Measurements from ENCODE around the gene COL9A1.

Gene COL9A1

DNA sequence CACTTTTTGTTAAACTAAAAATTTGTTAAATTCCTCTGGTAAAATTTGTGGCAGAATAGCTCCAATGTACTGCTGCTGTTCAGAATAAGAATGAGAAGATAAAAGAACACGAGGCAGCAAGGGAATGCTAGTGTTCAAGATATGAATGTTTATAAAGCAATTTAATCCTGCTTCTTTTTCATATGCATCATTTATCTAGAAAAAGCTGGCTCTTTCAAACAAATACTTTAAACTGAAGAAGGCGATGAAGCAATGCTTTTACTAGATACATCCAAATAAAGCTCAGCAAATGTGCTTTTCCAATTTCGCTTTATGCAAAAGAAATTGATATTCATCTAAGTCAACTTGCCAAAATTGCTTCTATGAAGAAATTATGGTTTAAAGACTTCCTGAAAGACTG is 66.5 kb downstream of the COL9A1 start:
- Mint-ChIP-seq H3K9me3 (no peaks in the 10 kb centered on the region), H3K27me3 (ENCODE audit: low read depth) (peaks cover 9% of the 10 kb centered on the region), H3K4me3 (no peak overlapping the region), H3K27ac (no peak overlapping the region), H3K36me3 (ENCODE audit: low read depth) (no peaks in the 10 kb centered on the region), H3K4me1 (ENCODE audit: low read depth) (no peaks in the 10 kb centered on the region)
- DNase-seq (ENCODE audit: low spot score), result no peak

DNA sequence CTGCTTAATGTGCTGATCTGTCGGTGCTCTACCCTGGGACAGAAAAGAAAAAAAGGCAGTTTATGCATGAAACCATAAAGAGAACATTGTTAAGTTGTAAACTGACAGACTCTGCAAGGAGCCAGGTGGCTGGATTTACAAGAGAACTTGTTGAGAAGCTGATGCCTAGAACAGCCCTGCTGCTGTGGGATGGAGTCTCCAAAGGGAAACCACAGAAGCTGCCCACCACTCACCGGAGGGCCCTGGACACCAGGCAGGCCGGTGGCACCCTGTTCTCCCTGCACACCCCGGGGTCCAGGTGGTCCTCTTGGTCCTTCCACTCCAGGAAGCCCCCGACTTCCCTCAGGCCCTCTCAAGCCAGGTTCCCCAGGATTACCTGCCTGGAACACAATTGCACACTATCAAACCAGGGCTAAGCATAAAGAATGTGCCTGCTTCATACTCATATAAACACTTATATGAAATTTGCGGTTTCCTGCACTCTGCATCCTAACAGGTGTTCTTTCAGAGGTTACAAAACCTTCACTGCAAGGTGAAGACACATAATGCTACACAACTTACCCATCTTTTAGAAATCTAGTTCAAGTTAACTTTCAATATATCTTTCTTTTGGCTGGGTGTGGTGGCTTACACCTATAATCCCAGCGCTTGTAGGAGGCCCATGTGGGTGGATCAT is 68.2 kb downstream of the COL9A1 start:
- peaks cover 16% of the 10 kb centered on the region for H3K27me3 Mint-ChIP-seq (ENCODE audit: low read depth)
- no peaks in the 10 kb centered on the region for H3K36me3 Mint-ChIP-seq (ENCODE audit: low read depth)
- no peak overlapping the region for H3K4me3 Mint-ChIP-seq
- H3K9me3 Mint-ChIP-seq, result no peaks in the 10 kb centered on the region
- DNase-seq (ENCODE audit: low spot score), result no peak
- no peak overlapping the region for H3K27ac Mint-ChIP-seq
- no peaks in the 10 kb centered on the region for H3K4me1 Mint-ChIP-seq (ENCODE audit: low read depth)

DNA sequence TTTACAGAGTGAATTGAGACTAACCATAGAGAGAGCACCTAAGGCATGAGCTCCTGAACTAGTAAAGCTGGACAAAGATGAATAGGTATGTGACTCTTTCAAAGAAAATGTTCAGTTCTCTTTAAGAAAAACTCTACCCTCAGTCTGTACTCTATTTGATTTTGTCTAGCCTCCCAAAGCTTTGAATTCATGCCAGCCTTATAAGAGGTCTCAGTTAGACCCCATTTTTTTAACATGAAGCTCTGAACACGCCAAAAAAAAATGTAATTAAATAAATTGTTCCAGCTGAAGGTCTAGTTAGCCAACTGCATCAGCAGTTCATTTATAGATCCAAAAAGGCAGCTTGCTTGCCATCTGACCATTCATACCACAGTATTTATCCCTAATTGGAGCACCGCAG is 71.6 kb downstream of the COL9A1 start:
- no peaks in the 10 kb centered on the region for H3K4me1 Mint-ChIP-seq (ENCODE audit: low read depth)

DNA sequence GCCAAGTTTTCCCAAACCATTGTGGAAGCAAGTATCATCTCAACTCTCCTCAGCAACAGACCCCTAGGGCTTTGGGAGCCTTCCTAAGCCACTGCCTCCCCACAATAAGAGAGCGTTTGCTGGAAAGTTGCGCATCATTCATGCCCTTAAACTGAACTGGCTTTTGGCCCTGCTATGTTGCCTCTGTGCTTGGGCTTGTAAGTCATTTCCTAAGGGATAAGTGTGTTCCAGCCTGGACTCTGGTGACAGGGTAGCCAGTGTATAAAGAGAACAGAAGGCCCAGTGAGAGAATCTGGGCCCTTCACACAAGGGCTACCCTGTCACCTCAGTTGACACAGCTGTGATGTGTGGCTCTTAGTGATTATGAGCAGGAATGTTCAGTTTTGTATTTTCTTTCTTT is 77.8 kb downstream of the COL9A1 start:
- Mint-ChIP-seq H3K9me3 (no peaks in the 10 kb centered on the region), H3K36me3 (ENCODE audit: low read depth) (no peaks in the 10 kb centered on the region)
- DNase-seq (ENCODE audit: low spot score), result no peak

More for the DNA sequence above, 71.6 kb downstream of the COL9A1 start:
- no peak for DNase-seq (ENCODE audit: low spot score)
- no peaks in the 10 kb centered on the region for H3K9me3 Mint-ChIP-seq
- H3K36me3 Mint-ChIP-seq (ENCODE audit: low read depth), result no peaks in the 10 kb centered on the region
- H3K27me3 Mint-ChIP-seq (ENCODE audit: low read depth), result peaks cover 14% of the 10 kb centered on the region
- H3K27ac Mint-ChIP-seq, result no peak overlapping the region
- no peak overlapping the region for H3K4me3 Mint-ChIP-seq

DNA sequence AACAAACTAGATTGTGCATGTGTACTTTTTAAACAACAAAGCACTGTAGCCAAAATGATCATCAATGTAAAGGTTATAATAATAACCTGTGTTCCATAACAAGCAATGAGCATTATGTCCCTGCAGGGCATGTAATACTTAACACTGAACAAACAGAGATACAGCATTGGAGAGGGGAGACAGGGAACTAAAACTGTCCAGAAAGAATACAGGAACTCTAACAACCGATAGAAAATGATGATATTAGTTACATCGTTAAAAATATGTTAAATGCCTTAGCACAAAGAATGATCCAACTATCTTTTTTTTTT is 80.5 kb downstream of the COL9A1 start:
- H3K27ac Mint-ChIP-seq, result no peak overlapping the region

More for the DNA sequence above, 77.8 kb downstream of the COL9A1 start:
- Mint-ChIP-seq H3K27me3 (ENCODE audit: low read depth) (peaks cover 7% of the 10 kb centered on the region), H3K27ac (no peak overlapping the region), H3K4me3 (no peak overlapping the region), H3K4me1 (ENCODE audit: low read depth) (no peaks in the 10 kb centered on the region)

DNA sequence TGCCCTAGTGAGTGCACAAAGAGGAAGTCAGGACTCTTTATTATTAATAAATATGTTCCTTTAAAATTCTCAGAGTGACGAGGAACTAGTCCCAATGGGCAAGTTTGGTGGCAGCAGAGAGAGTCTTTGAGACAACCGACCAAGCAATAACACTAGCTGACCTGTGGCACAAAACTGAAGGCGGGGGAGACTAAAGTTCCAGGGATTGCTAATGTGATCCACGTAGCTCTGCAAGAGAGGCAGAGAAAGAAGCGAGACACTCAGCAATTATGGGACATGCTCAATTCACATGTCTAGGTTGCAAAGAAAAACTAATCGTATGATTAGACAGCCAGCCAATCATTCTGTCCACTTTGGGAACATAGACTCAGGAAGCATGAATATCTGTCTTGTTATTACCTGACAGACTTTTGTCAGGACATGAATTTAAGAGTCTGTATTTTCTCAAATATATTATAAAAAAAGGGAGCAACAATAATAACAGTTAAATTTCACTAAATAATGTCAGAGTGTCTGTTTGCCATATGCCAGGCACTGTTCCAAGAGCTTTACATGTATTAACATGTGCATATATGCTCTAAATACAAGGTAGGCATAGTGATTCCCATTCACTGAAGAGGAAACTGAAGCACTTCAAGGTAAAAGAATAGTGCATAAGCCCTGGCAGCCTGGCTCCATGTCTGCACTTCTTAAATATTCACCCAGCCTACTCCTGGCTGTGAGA is 81.0 kb downstream of the COL9A1 start:
- peaks cover 3% of the 10 kb centered on the region for H3K27me3 Mint-ChIP-seq (ENCODE audit: low read depth)

More for the DNA sequence above, 80.5 kb downstream of the COL9A1 start:
- DNase-seq (ENCODE audit: low spot score), result no peak
- H3K36me3 Mint-ChIP-seq (ENCODE audit: low read depth), result no peaks in the 10 kb centered on the region
- H3K4me3 Mint-ChIP-seq, result no peak overlapping the region
- peaks cover 5% of the 10 kb centered on the region for H3K27me3 Mint-ChIP-seq (ENCODE audit: low read depth)
- no peaks in the 10 kb centered on the region for H3K9me3 Mint-ChIP-seq
- no peaks in the 10 kb centered on the region for H3K4me1 Mint-ChIP-seq (ENCODE audit: low read depth)

DNA sequence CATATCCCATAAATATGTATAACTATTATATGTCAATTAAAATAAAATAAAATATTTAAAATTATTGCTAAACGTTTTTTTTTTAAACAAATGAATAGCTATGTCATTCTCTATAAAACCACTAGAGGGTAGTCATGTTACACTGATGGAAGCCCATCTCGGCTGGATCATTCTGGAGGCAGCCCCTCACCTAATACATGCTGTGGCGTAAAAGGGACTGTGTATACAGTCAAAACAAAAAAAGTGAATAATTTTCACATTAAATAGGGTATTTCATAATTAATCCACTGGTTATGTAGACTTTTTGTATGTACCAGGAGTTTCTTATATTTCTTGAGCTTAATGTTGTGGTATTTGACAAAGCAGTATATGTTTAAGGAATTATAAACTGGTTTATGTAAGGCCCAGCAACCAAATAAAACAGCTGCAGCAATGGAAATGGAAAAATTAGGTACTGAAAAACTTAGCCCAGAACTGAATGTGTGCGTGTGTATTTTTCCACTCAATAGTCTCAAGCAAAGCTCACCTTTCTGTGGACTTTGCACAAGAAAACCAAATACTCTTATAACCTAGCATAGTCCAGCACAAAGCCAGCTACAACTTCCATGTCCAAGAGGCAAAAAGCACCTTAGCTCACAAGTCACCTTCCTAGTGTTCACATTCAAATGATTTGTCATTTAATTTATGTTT is 81.7 kb downstream of the COL9A1 start:
- Mint-ChIP-seq H3K27ac (no peak overlapping the region), H3K27me3 (ENCODE audit: low read depth) (peaks cover 3% of the 10 kb centered on the region)
- DNase-seq (ENCODE audit: low spot score), result no peak

More for the DNA sequence above, 81.0 kb downstream of the COL9A1 start:
- no peaks in the 10 kb centered on the region for H3K4me1 Mint-ChIP-seq (ENCODE audit: low read depth)
- H3K36me3 Mint-ChIP-seq (ENCODE audit: low read depth), result no peaks in the 10 kb centered on the region
- no peaks in the 10 kb centered on the region for H3K9me3 Mint-ChIP-seq
- H3K4me3 Mint-ChIP-seq, result no peak overlapping the region
- no peak overlapping the region for H3K27ac Mint-ChIP-seq
- DNase-seq (ENCODE audit: low spot score), result no peak

DNA sequence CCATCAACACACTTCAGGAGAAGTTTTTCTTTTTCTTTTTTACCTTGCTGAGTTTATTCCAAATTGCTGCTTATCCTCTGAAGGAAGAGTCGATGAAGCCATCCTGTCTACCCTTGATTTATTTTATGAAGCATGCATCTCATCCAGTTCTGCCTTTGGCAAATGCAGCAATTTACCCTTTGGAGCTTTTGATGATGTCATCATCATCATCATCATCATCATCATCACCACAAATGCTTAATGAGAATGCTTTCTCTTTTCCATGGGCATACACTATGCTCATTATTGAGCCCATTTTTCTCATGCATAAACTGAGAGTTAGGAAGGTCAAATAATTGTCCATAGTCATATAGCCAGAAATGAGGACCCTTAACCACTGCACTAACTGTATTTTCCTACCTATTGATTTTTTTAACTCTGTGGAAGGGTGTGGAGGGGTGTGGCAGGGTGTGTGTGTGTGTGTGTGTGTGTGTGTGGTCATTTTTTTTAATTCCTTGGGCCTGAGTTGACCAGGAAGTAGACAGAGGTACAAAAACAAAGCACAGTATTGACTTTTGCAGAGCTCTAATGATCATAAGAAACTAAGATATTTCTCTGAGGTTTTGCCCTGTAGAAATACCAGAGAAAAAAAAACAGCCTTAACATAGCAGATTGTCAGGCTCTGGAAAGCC is 82.8 kb downstream of the COL9A1 start:
- no peak overlapping the region for H3K4me3 Mint-ChIP-seq
- peaks cover 3% of the 10 kb centered on the region for H3K27me3 Mint-ChIP-seq (ENCODE audit: low read depth)
- no peaks in the 10 kb centered on the region for H3K36me3 Mint-ChIP-seq (ENCODE audit: low read depth)
- H3K27ac Mint-ChIP-seq, result no peak overlapping the region
- H3K4me1 Mint-ChIP-seq (ENCODE audit: low read depth), result no peaks in the 10 kb centered on the region
- no peak for DNase-seq (ENCODE audit: low spot score)
- H3K9me3 Mint-ChIP-seq, result no peaks in the 10 kb centered on the region

More for the DNA sequence above, 81.7 kb downstream of the COL9A1 start:
- H3K4me1 Mint-ChIP-seq (ENCODE audit: low read depth), result no peaks in the 10 kb centered on the region
- H3K36me3 Mint-ChIP-seq (ENCODE audit: low read depth), result no peaks in the 10 kb centered on the region
- H3K4me3 Mint-ChIP-seq, result no peak overlapping the region
- no peaks in the 10 kb centered on the region for H3K9me3 Mint-ChIP-seq

DNA sequence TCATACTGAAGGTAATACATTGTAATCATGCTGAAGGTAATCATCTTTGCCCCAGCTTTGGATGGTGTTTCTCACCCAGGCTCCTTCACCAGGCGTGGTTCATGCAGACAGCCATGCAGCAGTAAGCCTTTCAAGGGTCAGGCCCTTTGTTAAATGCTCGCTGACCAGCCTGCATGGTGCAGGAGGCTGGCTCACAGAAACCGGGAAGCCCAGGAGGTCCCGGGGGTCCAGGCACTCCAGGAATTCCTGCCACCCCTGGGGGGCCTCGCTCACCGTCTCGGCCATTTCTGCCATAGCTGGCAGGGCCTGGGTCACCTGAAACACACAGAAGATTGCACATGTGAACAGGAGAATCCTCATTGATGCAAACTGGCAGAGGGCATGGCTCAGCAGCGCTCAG is 86.1 kb downstream of the COL9A1 start:
- no peaks in the 10 kb centered on the region for H3K9me3 Mint-ChIP-seq
- H3K27me3 Mint-ChIP-seq (ENCODE audit: low read depth), result peaks cover 3% of the 10 kb centered on the region
- no peaks in the 10 kb centered on the region for H3K36me3 Mint-ChIP-seq (ENCODE audit: low read depth)
- no peaks in the 10 kb centered on the region for H3K4me1 Mint-ChIP-seq (ENCODE audit: low read depth)
- H3K4me3 Mint-ChIP-seq, result no peak overlapping the region
- no peak overlapping the region for H3K27ac Mint-ChIP-seq
- no peak for DNase-seq (ENCODE audit: low spot score)

DNA sequence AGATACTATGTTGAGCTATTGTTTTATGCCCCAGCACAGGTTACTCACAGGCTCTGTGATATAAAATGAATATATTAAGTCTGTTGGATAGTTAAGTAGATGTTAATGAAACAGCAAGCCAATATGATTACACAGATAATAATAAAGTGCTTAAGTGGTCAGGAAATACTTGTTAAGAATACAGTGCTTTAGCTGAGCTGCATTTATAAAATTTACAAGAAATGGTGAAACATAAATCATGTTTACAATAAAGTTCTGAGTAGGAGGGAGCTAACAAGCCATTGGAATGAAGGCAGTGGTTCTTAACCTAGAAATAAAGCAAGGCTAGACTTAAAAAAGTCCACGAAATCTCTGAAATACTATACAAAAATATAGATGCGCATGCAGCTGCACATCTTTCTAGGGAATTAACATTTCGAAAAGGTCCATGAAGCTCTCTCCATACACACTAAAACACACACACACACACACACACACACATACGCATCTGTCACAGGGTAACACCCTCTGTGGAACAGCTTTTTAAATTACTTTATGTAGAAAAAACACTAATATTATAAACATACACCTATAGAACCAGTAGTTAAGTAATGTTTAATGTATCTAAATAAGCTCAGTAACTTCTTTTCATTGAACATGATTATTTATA is 87.3 kb downstream of the COL9A1 start:
- DNase-seq (ENCODE audit: low spot score), result no peak
- H3K9me3 Mint-ChIP-seq, result no peaks in the 10 kb centered on the region
- peaks cover 3% of the 10 kb centered on the region for H3K27me3 Mint-ChIP-seq (ENCODE audit: low read depth)
- H3K27ac Mint-ChIP-seq, result no peak overlapping the region
- H3K4me1 Mint-ChIP-seq (ENCODE audit: low read depth), result no peaks in the 10 kb centered on the region
- H3K36me3 Mint-ChIP-seq (ENCODE audit: low read depth), result no peaks in the 10 kb centered on the region
- no peak overlapping the region for H3K4me3 Mint-ChIP-seq

DNA sequence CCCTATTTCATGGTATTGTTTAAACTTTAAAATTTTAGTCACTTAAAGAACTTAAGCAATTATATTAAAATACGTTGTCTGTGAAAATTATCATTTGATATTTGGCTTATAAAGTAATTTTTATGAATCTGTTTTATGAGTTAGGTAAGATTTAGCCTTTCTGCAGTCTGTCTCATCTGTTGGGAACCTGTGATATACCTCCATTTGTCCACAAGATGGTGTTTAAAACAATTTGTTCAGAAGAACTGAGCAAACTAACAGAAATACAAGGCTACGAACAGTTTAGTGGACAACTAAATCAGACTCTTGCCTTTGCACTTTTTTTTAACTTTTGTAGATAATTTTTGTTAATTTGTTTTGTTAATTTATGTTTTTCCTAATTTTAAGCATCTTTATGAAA is 92.4 kb downstream of the COL9A1 start:
- no peak for DNase-seq (ENCODE audit: low spot score)
- no peaks in the 10 kb centered on the region for H3K9me3 Mint-ChIP-seq

DNA sequence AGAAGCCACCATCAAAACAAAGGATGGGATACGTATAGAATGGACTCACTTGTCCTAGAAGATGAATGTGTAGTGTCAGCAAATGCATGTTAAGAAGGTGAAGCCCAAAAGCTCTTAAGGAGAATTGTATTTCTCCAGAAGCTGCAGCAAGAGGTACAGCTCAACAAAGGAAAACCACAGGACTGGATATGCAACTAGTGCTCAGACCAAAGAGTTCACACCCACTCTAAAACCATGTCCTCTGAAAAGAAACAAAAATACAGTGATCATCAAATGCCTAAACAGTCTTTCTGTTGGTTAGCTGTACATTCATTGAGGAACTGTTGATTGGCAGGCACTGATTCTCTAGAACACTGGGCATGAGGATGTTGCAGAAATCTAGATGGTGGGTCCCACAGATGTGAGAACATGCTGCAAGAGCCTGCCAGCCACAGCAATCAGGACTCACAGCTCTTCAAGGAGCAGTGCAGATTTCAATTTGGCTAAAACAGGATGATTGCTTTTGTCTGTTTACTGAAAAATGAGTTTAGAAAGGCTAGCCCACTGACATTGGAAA is 94.6 kb downstream of the COL9A1 start:
- Mint-ChIP-seq H3K4me1 (ENCODE audit: low read depth) (no peaks in the 10 kb centered on the region), H3K27me3 (ENCODE audit: low read depth) (peaks cover 6% of the 10 kb centered on the region), H3K4me3 (no peak overlapping the region), H3K27ac (no peak overlapping the region), H3K9me3 (no peaks in the 10 kb centered on the region), H3K36me3 (ENCODE audit: low read depth) (no peaks in the 10 kb centered on the region)
- DNase-seq (ENCODE audit: low spot score), result no peak

More for the DNA sequence above, 92.4 kb downstream of the COL9A1 start:
- Mint-ChIP-seq H3K36me3 (ENCODE audit: low read depth) (no peaks in the 10 kb centered on the region), H3K27ac (no peak overlapping the region), H3K4me1 (ENCODE audit: low read depth) (no peaks in the 10 kb centered on the region), H3K4me3 (no peak overlapping the region), H3K27me3 (ENCODE audit: low read depth) (peaks cover 6% of the 10 kb centered on the region)

DNA sequence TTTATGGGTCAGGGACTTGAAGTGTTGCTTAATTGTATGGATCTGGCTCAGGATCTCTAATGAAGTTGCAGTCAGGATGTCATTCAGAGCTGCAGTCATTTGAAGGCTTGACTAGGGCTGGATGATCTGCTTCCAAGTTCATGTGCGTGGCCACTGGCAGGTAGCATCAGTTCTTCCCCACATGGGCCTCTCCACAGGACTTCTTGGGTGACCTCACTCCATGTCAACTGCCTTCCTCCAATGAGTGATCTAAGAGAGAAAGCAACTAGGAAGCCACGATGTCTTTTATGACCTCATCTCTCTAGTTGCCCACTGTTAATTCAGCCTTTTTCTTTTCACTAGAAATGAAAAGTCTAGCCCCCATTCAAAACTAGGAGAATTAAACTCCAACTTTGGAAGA is 104.1 kb downstream of the COL9A1 start:
- no peaks in the 10 kb centered on the region for H3K27me3 Mint-ChIP-seq (ENCODE audit: low read depth)
- H3K4me3 Mint-ChIP-seq, result no peak overlapping the region
- no peak for DNase-seq (ENCODE audit: low spot score)
- no peak overlapping the region for H3K27ac Mint-ChIP-seq
- H3K4me1 Mint-ChIP-seq (ENCODE audit: low read depth), result no peaks in the 10 kb centered on the region
- no peaks in the 10 kb centered on the region for H3K9me3 Mint-ChIP-seq
- no peaks in the 10 kb centered on the region for H3K36me3 Mint-ChIP-seq (ENCODE audit: low read depth)
